Measurements from ENCODE around the gene GALNT1. TPM values are rescaled to one million over a fixed set of nuclear protein-coding genes. Genes with fewer than 3 reads are reported as not detected.

GALNT1 gene
- total RNA-seq, 1 donor from 2014 or later = 87.8 TPM

- no peak for DNase-seq
Observed at GRCh38 chr18:35582899-35583558, 1.5 kb downstream of the GALNT1 start.

DNA sequence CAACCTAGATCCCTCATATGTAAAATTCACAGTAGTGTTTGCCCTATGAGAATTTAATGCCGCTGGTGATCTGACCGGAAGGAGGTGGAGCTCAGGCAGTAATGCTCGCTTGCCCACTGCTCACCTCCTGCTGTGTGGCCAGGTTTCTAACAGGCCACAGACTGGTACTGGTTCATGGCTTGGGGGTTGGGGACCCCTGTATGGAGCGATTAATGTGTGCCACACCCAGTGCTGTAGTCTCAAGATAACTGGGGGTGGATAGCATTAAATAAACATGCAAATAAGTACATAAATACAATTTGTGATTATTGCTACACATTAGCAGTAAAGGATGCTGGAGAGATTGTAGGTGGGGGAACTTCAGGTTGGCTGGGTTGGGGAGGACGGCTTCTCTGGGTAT, 3.2 kb downstream of the GALNT1 start:
- no peak for DNase-seq

GRCh38 chr18:35585608-35586007, 4.1 kb downstream of the GALNT1 start:
- DNase-seq = no peak

DNA sequence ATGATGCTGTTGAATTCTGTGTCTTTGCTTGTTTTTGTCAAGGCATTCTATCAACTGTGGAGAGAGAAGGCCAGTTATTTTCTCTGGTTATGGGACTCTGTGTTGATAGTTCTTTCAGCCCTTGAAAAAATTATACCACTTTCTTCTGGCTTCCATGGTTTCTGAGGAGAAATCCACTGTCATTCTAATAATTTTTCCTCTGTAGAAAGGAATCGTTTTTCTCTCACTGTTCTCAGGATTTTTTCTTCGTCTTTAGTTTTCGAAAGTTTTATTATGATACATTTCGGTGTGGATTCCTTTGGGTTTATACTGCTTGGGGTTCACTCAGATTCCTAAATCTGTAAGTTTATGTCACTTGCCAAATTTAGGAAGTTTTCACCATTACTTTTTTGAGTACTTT, 6.6 kb downstream of the GALNT1 start:
- no peak for DNase-seq

DNA sequence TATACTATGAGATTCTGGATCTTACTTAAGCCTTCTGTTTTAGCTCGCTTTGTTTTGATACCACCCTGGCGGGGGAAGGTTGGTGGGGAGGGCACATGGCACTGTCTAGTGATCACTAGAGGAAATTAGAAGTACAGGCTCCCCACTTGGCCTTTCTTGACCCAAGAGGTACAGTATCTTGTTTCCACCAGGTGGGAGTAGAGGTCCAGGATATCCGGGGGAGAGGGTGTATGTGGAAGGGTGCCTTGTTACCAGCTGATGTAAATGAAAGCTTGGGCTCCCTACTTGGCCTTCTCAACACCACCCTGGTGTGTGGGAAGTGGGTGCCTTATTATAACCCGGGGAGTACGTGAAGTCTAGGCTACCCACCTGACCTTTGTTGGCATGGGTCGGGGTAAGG, 7.5 kb downstream of the GALNT1 start:
- DNase-seq = no peak

GRCh38 chr18:35589546-35589945, 8.0 kb downstream of the GALNT1 start:
- no peak for DNase-seq

DNA sequence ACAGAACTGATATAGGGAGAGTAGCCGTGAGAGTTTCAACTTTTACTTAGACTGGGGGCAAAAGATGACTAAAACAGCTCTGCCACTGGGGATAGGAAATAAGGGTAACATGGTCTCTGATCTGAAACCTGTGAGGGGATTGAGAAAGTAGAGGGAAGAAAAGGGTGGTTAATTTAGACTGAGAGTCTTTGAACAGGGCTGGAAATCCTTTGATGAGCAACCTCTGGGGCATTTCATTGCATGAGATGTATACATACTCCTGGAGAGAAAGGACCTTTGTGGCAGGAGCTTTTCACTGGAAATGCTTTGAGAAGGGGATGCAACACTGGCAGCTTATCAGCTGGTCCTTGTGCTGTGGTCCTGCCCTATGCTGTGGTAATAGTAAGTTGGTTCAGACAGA, 9.4 kb downstream of the GALNT1 start:
- no peak for DNase-seq

DNA sequence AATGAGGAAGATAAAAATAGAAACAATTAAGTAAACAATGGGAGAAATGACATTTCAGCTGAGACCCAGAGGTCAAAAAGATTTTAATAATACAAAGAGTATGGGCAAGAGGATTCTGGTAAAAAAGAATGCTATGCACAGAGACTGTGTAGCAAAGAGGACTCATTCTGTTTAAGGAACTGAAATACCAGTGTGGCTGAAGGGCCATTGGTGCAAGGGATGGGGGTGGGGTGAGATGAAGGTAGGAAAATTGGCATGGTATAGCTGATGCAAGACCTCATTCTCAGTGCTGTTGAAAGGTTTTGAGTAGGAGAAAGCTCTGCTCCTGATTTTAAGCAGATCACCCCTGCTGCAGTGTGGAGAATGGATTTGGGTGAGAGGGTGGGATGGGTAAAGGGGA, 10.8 kb downstream of the GALNT1 start:
- DNase-seq = no peak

DNA sequence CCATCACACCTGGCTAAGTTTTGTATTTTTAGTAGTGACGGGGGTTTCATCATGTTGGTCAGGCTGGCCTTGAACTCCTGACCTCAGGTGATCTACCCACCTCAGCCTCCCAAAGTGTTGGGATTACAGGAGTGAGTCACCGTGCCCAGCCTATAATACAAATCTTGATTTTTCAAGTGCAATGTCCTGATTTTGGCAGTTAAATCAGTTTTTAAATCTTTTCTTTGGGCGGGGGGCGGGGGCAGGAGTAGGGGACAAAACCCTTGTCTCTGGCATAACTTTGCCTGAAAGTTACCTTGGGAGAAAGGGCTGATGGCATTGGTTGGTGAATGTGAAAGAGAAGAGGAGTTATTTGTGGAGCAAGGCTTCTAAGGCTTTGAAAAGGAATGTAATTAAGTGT, 12.3 kb downstream of the GALNT1 start:
- no peak for DNase-seq

DNA sequence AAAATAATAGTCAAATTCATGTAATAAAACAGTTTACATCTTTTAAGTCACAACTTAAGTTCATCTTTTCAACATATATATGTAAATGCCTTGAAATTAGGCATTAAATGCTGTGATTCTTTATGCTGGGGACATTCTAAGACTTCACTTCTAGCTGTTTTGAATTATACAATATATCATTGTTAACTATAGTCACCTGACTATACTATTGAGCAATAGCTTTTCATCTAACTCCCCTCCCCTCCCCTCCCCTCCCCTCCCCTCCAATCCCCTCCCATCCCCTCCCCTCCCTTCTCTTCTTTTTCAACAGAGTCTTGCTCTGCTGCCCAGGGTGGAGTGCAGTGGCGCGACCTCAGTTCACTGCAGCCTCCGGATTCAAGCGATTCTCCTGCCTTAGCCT, 16.2 kb downstream of the GALNT1 start:
- DNase-seq = no peak

- DNase-seq = no peak
Observed at GRCh38 chr18:35602193-35602820, 20.8 kb downstream of the GALNT1 start.

GRCh38 chr18:35603008-35603407, 21.5 kb downstream of the GALNT1 start:
- no peak for DNase-seq

DNA sequence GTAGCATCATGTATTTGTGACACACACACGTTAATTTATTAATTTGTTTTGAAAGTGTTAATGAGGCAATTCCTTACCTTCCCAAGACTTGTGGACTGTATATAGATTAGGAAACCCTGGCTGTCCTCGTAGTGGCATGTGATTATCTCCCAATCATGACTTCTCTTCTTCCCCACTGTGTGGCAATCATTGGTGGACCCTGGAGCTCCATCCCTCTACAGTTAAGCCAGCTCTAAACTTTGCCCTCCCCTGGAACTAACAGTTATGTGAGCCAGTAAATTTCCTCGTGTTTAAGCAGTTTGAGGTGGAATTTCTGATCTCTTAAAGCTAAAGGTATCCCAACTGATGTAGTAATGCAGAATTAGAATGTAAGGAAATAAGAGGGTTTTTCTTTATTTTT, 22.0 kb downstream of the GALNT1 start:
- no peak for DNase-seq

DNA sequence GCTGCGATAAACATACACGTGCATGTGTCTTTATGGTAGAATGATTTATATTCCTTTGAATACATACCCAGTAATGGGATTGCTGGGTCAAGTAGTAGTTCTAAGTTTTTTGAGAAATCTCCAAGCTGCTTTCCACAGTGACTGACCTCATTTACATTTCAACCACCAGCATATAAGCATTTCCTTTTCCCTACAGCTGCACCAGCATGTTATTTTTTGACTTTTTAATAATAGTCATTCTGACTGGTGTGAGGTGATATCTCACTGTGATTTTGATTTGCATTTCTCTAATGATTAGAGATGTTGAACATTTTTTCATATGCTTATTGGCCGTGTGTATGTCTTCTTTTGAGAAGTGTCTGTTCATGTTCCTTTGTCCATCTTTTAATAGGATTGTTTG, 22.8 kb downstream of the GALNT1 start:
- DNase-seq = no peak

DNA sequence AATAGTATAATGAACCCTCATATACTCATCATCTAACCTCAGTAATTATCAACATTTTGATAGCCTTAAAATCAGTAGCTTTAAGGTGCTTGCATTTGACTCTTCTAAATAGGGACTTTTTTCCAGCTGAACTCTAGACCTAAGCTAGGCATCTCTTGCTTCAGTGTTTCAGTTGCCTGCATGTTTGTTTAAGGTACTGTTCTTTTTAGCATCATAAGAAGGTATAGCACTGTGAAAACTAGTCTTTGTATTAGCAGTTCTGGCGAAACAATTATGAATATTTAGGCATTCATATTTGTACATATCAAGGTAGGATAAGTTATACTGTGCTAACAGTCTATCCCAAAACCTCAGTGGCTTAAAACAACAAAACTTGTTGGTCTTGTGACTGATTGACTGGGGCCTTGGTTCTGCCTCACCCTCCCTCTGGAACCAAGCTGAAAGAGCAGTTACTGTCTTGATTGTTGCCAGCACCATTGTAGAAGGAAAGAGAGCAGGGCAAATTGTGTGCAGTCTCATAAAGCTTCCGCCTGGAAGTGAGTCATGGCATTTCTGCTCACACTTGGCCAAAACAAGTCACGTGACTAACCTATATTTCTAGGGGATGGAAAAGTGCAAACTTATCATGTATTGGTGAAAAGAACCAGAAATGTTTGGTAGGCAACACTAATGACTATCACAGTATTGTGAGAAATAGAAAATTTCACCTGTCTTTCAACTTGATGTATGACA, 24.3 kb downstream of the GALNT1 start:
- no peak for DNase-seq

GRCh38 chr18:35609236-35609635, 27.7 kb downstream of the GALNT1 start:
- DNase-seq = no peak

DNA sequence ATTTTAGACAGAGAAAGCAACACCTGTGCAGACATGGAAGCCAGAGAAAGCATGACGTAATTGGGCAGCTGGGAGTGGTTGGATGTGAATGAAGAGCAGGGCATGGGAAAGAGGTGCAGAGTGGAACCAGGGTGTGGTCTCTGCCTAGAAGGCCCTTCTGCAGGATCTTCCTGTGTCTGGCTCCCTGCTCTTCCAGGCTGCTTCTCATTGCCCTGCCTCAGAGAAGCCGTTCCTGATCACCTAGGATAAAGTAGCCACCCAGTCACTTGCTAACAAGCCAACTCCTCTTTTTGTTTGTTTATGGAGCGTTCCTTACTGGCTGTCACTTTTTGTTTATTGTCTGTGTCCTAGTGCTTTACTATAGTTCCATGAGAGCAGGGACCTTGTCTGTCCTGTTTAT, 28.5 kb downstream of the GALNT1 start:
- no peak for DNase-seq

GRCh38 chr18:35610724-35611123, 29.2 kb downstream of the GALNT1 start:
- no peak for DNase-seq

- no peak for DNase-seq
Observed at GRCh38 chr18:35611518-35611917, 30.0 kb downstream of the GALNT1 start.

DNA sequence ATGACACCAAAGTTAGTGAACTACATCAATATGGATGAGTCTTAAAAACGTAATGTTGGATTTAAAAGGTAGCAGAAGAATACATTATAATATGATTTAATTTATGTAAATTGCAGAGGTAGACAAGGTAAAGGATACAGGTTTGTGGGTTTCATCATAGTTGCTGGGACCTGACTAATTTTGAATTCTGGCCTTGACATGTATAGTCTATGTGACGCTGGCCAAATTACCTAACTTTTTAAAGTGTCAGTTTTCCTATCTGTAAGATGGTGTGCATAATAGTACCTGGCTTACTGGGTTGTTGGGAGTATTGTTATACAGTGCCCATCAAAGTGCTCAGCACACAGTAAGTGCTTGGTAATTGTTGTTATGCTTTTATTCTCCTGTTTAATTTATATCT, 34.5 kb downstream of the GALNT1 start:
- no peak for DNase-seq

GRCh38 chr18:35616664-35617423, 35.3 kb downstream of the GALNT1 start:
- no peak for DNase-seq

DNA sequence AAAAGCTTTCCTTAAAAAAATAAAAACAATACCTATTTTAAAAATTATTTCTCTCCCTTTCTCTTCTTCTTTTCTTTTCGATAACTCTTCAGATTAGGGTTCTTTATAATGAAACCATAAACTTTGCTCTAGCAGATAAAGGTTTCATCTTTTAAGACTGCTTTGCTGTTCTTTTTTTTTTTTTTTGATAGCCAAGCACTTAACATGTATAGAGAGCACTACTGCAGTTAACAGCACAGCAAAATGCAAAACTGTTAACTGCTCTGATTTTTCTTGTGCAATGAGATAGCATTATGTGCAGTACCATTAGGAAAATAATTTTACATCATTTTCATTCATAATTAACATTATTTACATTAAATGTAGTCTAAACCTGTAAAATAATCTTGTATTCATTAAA, 36.3 kb downstream of the GALNT1 start:
- no peak for DNase-seq

GRCh38 chr18:35618289-35618688, 36.7 kb downstream of the GALNT1 start:
- no peak for DNase-seq

Measured in occipital lobe (tissue), 2 donors.